B cell (primary cell): ENCODE results near the gene KATNAL2. TPM values are rescaled to one million over a fixed set of nuclear protein-coding genes. Genes with fewer than 3 reads are reported as not detected.

Experiments used
- ATAC-seq: fragments of 200-7000 bp; cut with Tn5 transposase; one replicate; pipeline ENCODE4 v1.10.0; 2021; ENCODE audit warnings: low read depth, mild to moderate bottlenecking, moderate number of reproducible peaks, moderate library complexity
- CTCF ChIA-PET: fragments of 350-600 bp; sonication (Branson Sonifier 250); formaldehyde crosslinking; loops from one replicate; lab custom pipeline; 2021; ENCODE audit warnings: antibody characterized with exemption, inconsistent platforms; lab: Charles Lee
- POLR2A ChIA-PET: fragments of 350-600 bp; sonication (Branson Sonifier 250); formaldehyde crosslinking; loops from one replicate; lab custom pipeline; 2021; ENCODE audit warnings: antibody characterized with exemption; lab: Charles Lee
- DNase-seq: peaks from one replicate; pipeline ENCODE4 v3.0.0; 2013
- H2AFZ ChIP-seq: 2 replicates; pipeline ENCODE4 v1.6.1; 2012; ENCODE audit warnings: mild to moderate bottlenecking, low read depth, low read length; ENCODE audit not compliant: insufficient read depth, poor library complexity, severe bottlenecking
- H3K27ac ChIP-seq, 2 donors: 1 replicate in 1 of 2; 2 replicates in 1 of 2; pipeline ENCODE4 v1.5.1; 2012 to 2013; ENCODE audit warnings: low read length in 2 of 2, mild to moderate bottlenecking in 2 of 2, moderate library complexity in 1 of 2
- H3K27me3 ChIP-seq, 4 experiments: fragments of 200-600 bp in 1 of 4; sonication (generic) in 1 of 4; replicated peaks in 1 of 4; 1 replicate in 2 of 4; 2 replicates in 2 of 4; pipeline versions ENCODE4 v1.6.1 to v1.7.0; 2013 to 2016; ENCODE audit warnings: low read length in 3 of 4, mild to moderate bottlenecking in 2 of 4, mixed read lengths in 1 of 4, moderate library complexity in 1 of 4; ENCODE audit not compliant: insufficient read depth in 4 of 4, control insufficient read depth in 3 of 4; ENCODE audit errors: control extremely low read depth in 1 of 4
- H3K36me3 ChIP-seq, 2 experiments: replicated peaks in 1 of 2; 1 replicate in 1 of 2; 2 replicates in 1 of 2; pipeline versions ENCODE4 v1.6.1 to v1.7.1; 2013; ENCODE audit warnings: low read length in 1 of 2; ENCODE audit not compliant: insufficient read depth in 2 of 2, control insufficient read depth in 1 of 2; ENCODE audit errors: control extremely low read depth in 1 of 2, extremely low read depth in 1 of 2
- H3K4me1 ChIP-seq, 2 donors: fragments of 200-600 bp in 1 of 2; sonication (generic) in 1 of 2; 1 replicate in 1 of 2; 2 replicates in 1 of 2; pipeline versions ENCODE4 v1.5.1 to v1.6.1; 2013 to 2017; ENCODE audit warnings: low read length in 2 of 2; ENCODE audit not compliant: control insufficient read depth in 2 of 2, insufficient read depth in 2 of 2
- H3K4me2 ChIP-seq: replicated peaks from 2 replicates; pipeline ENCODE3; 2012; ENCODE audit warnings: mild to moderate bottlenecking, low read depth, low read length; ENCODE audit not compliant: poor library complexity, severe bottlenecking
- H3K4me3 ChIP-seq, 5 experiments: fragments of 200-600 bp in 1 of 5; sonication (generic) in 1 of 5; 1 replicate in 3 of 5; 2 replicates in 2 of 5; pipeline versions ENCODE4 v1.5.1 to v1.7.0; 2011 to 2016; ENCODE audit warnings: low read length in 4 of 5, mild to moderate bottlenecking in 4 of 5, low read depth in 2 of 5, control low read depth in 1 of 5, moderate library complexity in 1 of 5; ENCODE audit not compliant: insufficient read depth in 1 of 5; ENCODE audit errors: control extremely low read depth in 1 of 5, extremely low read depth in 1 of 5
- H3K79me2 ChIP-seq: fragments of 200-600 bp; sonication (generic); one replicate; pipeline ENCODE4 v1.6.0; 2016; ENCODE audit warnings: low read length; ENCODE audit not compliant: control insufficient read depth, insufficient read depth
- H3K9ac ChIP-seq: fragments of 200-600 bp; sonication (generic); 2 replicates; pipeline ENCODE4 v1.6.1; 2017; ENCODE audit warnings: mild to moderate bottlenecking, low read length, moderate library complexity
- H3K9me3 ChIP-seq, 3 donors: one replicate each; pipeline versions ENCODE4 v1.6.1 to v1.7.1; 2013; ENCODE audit warnings: low read length in 2 of 3; ENCODE audit not compliant: control insufficient read depth in 2 of 3, insufficient read depth in 1 of 3; ENCODE audit errors: control extremely low read depth in 1 of 3
- H4K20me1 ChIP-seq: 2 replicates; pipeline ENCODE4 v1.6.0; 2012; ENCODE audit warnings: mild to moderate bottlenecking, low read length; ENCODE audit not compliant: insufficient read depth, control insufficient read depth, poor library complexity, severe bottlenecking
- H3K27ac Mint-ChIP-seq: one replicate; pipeline ENCODE4 v1.8.0; 2021; ENCODE audit warnings: mixed read lengths
- H3K27me3 Mint-ChIP-seq: one replicate; pipeline ENCODE4 v1.8.0; 2021; ENCODE audit warnings: mixed read lengths
- H3K4me1 Mint-ChIP-seq: one replicate; pipeline ENCODE4 v1.8.0; 2021; ENCODE audit warnings: mixed read lengths
- H3K4me3 Mint-ChIP-seq: one replicate; pipeline ENCODE4 v1.8.0; 2021; ENCODE audit warnings: mixed read lengths
- H3K9me3 Mint-ChIP-seq: one replicate; pipeline ENCODE4 v1.8.0; 2022; ENCODE audit warnings: mixed read lengths; ENCODE audit not compliant: insufficient read depth
- CTCF ChIP-seq: fragments of 200-600 bp; IDR thresholded peaks from one replicate; pipeline ENCODE4 v1.8.0; 2022; ENCODE audit warnings: antibody characterized with exemption, mild to moderate bottlenecking
- EZH2 ChIP-seq: IDR thresholded peaks from 2 replicates; pipeline ENCODE4 v1.6.1; 2012; ENCODE audit warnings: borderline replicate concordance, low read depth, mild to moderate bottlenecking, moderate library complexity, low read length; ENCODE audit not compliant: insufficient read depth, poor library complexity, severe bottlenecking
- WGBS: methylation state at CpG from one replicate; pipeline ENCODE4 v1.1.5; 2013; ENCODE audit warnings: missing lambda C conversion rate; ENCODE audit not compliant: insufficient coverage; 5-methylcytosine and 5-hydroxymethylcytosine counted together
- intact Hi-C: fragments of 100-400 bp; cut with micrococcal nuclease; formaldehyde crosslinking; loops from one replicate; pipeline ENCODE4 v1.10.0; 2022
- polyA plus RNA-seq: library from polyadenylated mRNA; depleted of rRNA; stranded (reverse); fragments of >200 nt; gene quantifications from 2 replicates; pipeline ENCODE4 v1.2.3, GENCODE V29; 2012
- total RNA-seq, 2 donors: library from RNA; stranded (reverse); fragments of 120-200 nt in 1 of 2; gene quantifications; 1 replicate in 1 of 2; 2 replicates in 1 of 2; pipeline versions ENCODE4 v1.2.3 to v1.2.4, GENCODE V29; 2013 to 2022

Gene KATNAL2
- total and polyA plus RNA-seq, 2 donors (not counting 1 experiment from before 2014, with no cell fraction given) = 1.3 to 3.1 TPM

DNA sequence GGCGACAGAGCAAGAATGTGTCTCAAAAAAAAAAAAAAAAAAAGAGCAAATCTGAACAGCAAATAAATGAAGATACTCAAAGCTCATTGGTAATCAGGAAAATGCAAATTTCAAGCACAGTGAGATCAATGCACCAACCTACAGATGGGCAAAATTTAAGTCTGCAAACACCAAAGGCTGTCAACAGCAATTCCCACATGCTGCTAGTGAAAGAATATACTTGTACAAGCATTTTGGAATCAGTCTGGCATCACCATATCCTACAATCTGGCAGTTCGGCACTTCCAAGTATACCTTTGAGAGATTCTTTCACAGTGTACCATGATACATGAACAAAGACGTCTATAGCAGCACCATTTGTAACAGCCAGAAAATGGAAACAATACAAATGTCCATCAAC, 228.8 kb downstream of the KATNAL2 start:
- DNase-seq (no peak), ATAC-seq (no peak)
- Histone ChIP-seq H3K27ac (no peak overlapping the region), H3K9me3 (peaks cover 0 to 4% (median 0%) of the 10 kb centered on the region in 3 donors), H2AFZ (no peak overlapping the region), H3K9ac (no peak overlapping the region), H3K79me2 (peaks cover 61% of the 10 kb centered on the region), H3K4me2 (no peak overlapping the region), H3K27me3 (no peaks in the 10 kb centered on the region), H3K4me3 (no peak overlapping the region), H3K36me3 (no peaks in the 10 kb centered on the region), H3K4me1 (peaks cover 10 to 11% of the 10 kb centered on the region in 2 donors), H4K20me1 (peaks cover 28% of the 10 kb centered on the region)
- no peak for TF ChIP-seq EZH2
- TF ChIP-seq CTCF = no peak
- intact Hi-C loops = no loop called here
- Mint-ChIP-seq H3K4me3 (no peak overlapping the region), H3K9me3 (no peaks in the 10 kb centered on the region), H3K4me1 (peaks cover 36% of the 10 kb centered on the region), H3K27me3 (no peaks in the 10 kb centered on the region), H3K27ac (no peak overlapping the region)
- ChIA-PET CTCF (no interaction called here), POLR2A (no interaction called here)
- no CpG with 5 or more reads among the region's 3 CpGs for WGBS

GRCh38 chr18:47149457-47150028, 232.1 kb downstream of the KATNAL2 start:
- H3K4me3 ChIP-seq = peak overlapping the region; percentile 73 to 97 (median 87)
- TF ChIP-seq CTCF (no peak), EZH2 (no peak)
- peaks cover 12% of the 10 kb centered on the region for H4K20me1 ChIP-seq
- intact Hi-C loops = loop anchor here (1.0 to 10.0 kb wide), 4 partner anchors 27 to 1045 kb away; partner anchors contain the start of genes HAUS1, IER3IP1, KATNAL2 and PIAS2
- H2AFZ ChIP-seq = peak overlapping the region; percentile 98
- Mint-ChIP-seq H3K27ac (peak overlapping the region; percentile 92), H3K27me3 (no peaks in the 10 kb centered on the region), H3K4me1 (peaks cover 38% of the 10 kb centered on the region), H3K9me3 (no peaks in the 10 kb centered on the region), H3K4me3 (peak overlapping the region; percentile 95)
- 49% methylated on average over 12 of the region's 12 CpGs for WGBS
- no peaks in the 10 kb centered on the region for H3K27me3 ChIP-seq
- peaks cover 0 to 6% of the 10 kb centered on the region in 2 experiments for H3K36me3 ChIP-seq
- H3K79me2 ChIP-seq = peaks cover 50% of the 10 kb centered on the region
- peaks cover 0 to 4% (median 0%) of the 10 kb centered on the region in 3 donors for H3K9me3 ChIP-seq
- H3K9ac ChIP-seq = peak overlapping the region; percentile 85
- H3K4me1 ChIP-seq = peaks cover 14 to 15% of the 10 kb centered on the region in 2 donors
- H3K27ac ChIP-seq = peak overlapping the region in 1 of 2 donors; percentile 89
- no peak for DNase-seq
- CTCF ChIA-PET = interaction anchor here (0.6 to 1.7 kb wide), 2 partner anchors 22 to 55 kb away, joined by 3 to 5 read pairs; no protein-coding TSS in a partner anchor
- no peak for ATAC-seq
- POLR2A ChIA-PET = interaction anchor here (1.1 to 1.2 kb wide), 2 partner anchors 27 to 232 kb away, joined by 3 to 5 read pairs; partner anchors contain the start of genes IER3IP1, KATNAL2 and PIAS2
- peak overlapping the region; percentile 83 for H3K4me2 ChIP-seq
